ENCODE measurements around the gene ZP2.

The ZP2 gene

GRCh38 chr16:21222495-21223337 is 11.3 kb upstream of the ZP2 start:
- Histone ChIP-seq H3F3A (ENCODE audit: control insufficient read depth, insufficient read depth) (no peaks in the 10 kb centered on the region), H3K4me2 (ENCODE audit: low read length) (no peak overlapping the region), H3K4me1 (ENCODE audit: control insufficient read depth, low read length) (no peaks in the 10 kb centered on the region), H3K27ac (ENCODE audit: low read depth, low read length) (no peak overlapping the region), H3K79me2 (ENCODE audit: control insufficient read depth, low read length) (no peaks in the 10 kb centered on the region), H3K9me3 (ENCODE audit: control insufficient read depth, insufficient read depth, low read length) (no peaks in the 10 kb centered on the region), H3K27me3 (ENCODE audit: control insufficient read depth, low read length) (peaks cover 33% of the 10 kb centered on the region), H3K9me2 (replicated peaks; ENCODE audit: control insufficient read depth, low read length) (no peaks in the 10 kb centered on the region), H3K4me3 (ENCODE audit: low read length) (no peak overlapping the region), H3K36me3 (ENCODE audit: control insufficient read depth, low read length) (no peaks in the 10 kb centered on the region), H4K20me1 (ENCODE audit: control insufficient read depth, insufficient read depth, low read depth, low read length) (no peaks in the 10 kb centered on the region)
- TF ChIP-seq EZH2phosphoT487 (IDR thresholded peaks at IDR 0.05; ENCODE audit: borderline replicate concordance, low read length): no peak
- TF ChIP-seq CTCF (IDR thresholded peaks at IDR 0.05; ENCODE audit: low read depth, low read length, poor library complexity, severe bottlenecking): no peak

- Histone ChIP-seq H3K9me3 (ENCODE audit: control insufficient read depth, insufficient read depth, low read length) (no peaks in the 10 kb centered on the region), H3K9me2 (replicated peaks; ENCODE audit: control insufficient read depth, low read length) (no peaks in the 10 kb centered on the region), H3K27ac (ENCODE audit: low read depth, low read length) (no peak overlapping the region), H3F3A (ENCODE audit: control insufficient read depth, insufficient read depth) (no peaks in the 10 kb centered on the region), H3K4me1 (ENCODE audit: control insufficient read depth, low read length) (no peaks in the 10 kb centered on the region), H4K20me1 (ENCODE audit: control insufficient read depth, insufficient read depth, low read depth, low read length) (no peaks in the 10 kb centered on the region), H3K4me3 (ENCODE audit: low read length) (no peak overlapping the region), H3K27me3 (ENCODE audit: control insufficient read depth, low read length) (peaks cover 18% of the 10 kb centered on the region), H3K4me2 (ENCODE audit: low read length) (no peak overlapping the region), H3K36me3 (ENCODE audit: control insufficient read depth, low read length) (no peaks in the 10 kb centered on the region), H3K79me2 (ENCODE audit: control insufficient read depth, low read length) (no peaks in the 10 kb centered on the region)
- TF ChIP-seq CTCF (IDR thresholded peaks at IDR 0.05; ENCODE audit: low read depth, low read length, poor library complexity, severe bottlenecking) (no peak), EZH2phosphoT487 (IDR thresholded peaks at IDR 0.05; ENCODE audit: borderline replicate concordance, low read length) (no peak)
Measured at GRCh38 chr16:21219551-21219950, 8.2 kb upstream of the ZP2 start.

GRCh38 chr16:21218153-21218552 is 6.8 kb upstream of the ZP2 start:
- Histone ChIP-seq H3K4me2 (ENCODE audit: low read length) (no peak overlapping the region), H3K9me3 (ENCODE audit: control insufficient read depth, insufficient read depth, low read length) (no peaks in the 10 kb centered on the region), H3K27ac (ENCODE audit: low read depth, low read length) (no peak overlapping the region), H3K4me3 (ENCODE audit: low read length) (no peak overlapping the region), H3F3A (ENCODE audit: control insufficient read depth, insufficient read depth) (no peaks in the 10 kb centered on the region), H3K79me2 (ENCODE audit: control insufficient read depth, low read length) (no peaks in the 10 kb centered on the region), H3K27me3 (ENCODE audit: control insufficient read depth, low read length) (peaks cover 17% of the 10 kb centered on the region), H3K4me1 (ENCODE audit: control insufficient read depth, low read length) (no peaks in the 10 kb centered on the region), H4K20me1 (ENCODE audit: control insufficient read depth, insufficient read depth, low read depth, low read length) (no peaks in the 10 kb centered on the region), H3K36me3 (ENCODE audit: control insufficient read depth, low read length) (no peaks in the 10 kb centered on the region), H3K9me2 (replicated peaks; ENCODE audit: control insufficient read depth, low read length) (no peaks in the 10 kb centered on the region)
- TF ChIP-seq EZH2phosphoT487 (IDR thresholded peaks at IDR 0.05; ENCODE audit: borderline replicate concordance, low read length) (no peak), CTCF (IDR thresholded peaks at IDR 0.05; ENCODE audit: low read depth, low read length, poor library complexity, severe bottlenecking) (no peak)
